SK-N-SH treated with all-trans-retinoic acid at 6 μM for 48 hours (cell line): ENCODE measurements around the gene PTBP3.
"Not testable (repeated sequence)": the region's sequence is repeated elsewhere in the genome, so short reads cannot be mapped to it uniquely, and the experiment has no call there.

Experiments used
- ATAC-seq: fragments of 200-7000 bp; cut with Tn5 transposase; 3 replicates; pipeline ENCODE4 v1.9.1; 2020; ENCODE audit warnings: mild to moderate bottlenecking, moderate library complexity
- ARNTL ChIP-seq: fragments of 450-650 bp; formaldehyde crosslinking; IDR thresholded peaks from 2 replicates; pipeline ENCODE4 v1.5.0; 2020; ENCODE audit warnings: low read depth, mild to moderate bottlenecking, moderate library complexity, borderline replicate concordance
- BACH2 ChIP-seq: fragments of 250-450 bp; sonication (Bioruptor Pico); IDR thresholded peaks from 2 replicates; pipeline ENCODE4 v1.9.0; 2021; ENCODE audit warnings: mild to moderate bottlenecking, borderline replicate concordance
- CSDC2 ChIP-seq: fragments of 250-450 bp; sonication (Bioruptor Pico); IDR thresholded peaks from 2 replicates; pipeline ENCODE4 v1.5.0; 2020; ENCODE audit warnings: mild to moderate bottlenecking, moderate library complexity
- ESRRG ChIP-seq: fragments of 250-450 bp; sonication (Bioruptor Pico); IDR thresholded peaks from 2 replicates; pipeline ENCODE4 v1.6.1; 2021; ENCODE audit warnings: mild to moderate bottlenecking
- GLIS3 ChIP-seq: fragments of 250-450 bp; sonication (Bioruptor Pico); IDR thresholded peaks from 2 replicates; pipeline ENCODE4 v1.5.0; 2020; ENCODE audit warnings: mild to moderate bottlenecking, moderate library complexity
- ISL1 ChIP-seq: fragments of 250-450 bp; sonication (Bioruptor Pico); IDR thresholded peaks from 2 replicates; pipeline ENCODE4 v2.1.2; 2022; ENCODE audit warnings: mild to moderate bottlenecking, moderate library complexity
- OSR1 ChIP-seq: fragments of 250-450 bp; sonication (Bioruptor Pico); IDR thresholded peaks from 2 replicates; pipeline ENCODE4 v1.8.0; 2022; ENCODE audit warnings: moderate library complexity, mild to moderate bottlenecking, inconsistent platforms
- PPARA ChIP-seq: fragments of 250-450 bp; sonication (Bioruptor Pico); IDR thresholded peaks from 2 replicates; pipeline ENCODE4 v1.5.0; 2020; ENCODE audit warnings: mild to moderate bottlenecking, borderline replicate concordance
- RARB ChIP-seq: fragments of 250-450 bp; sonication (Bioruptor Pico); IDR thresholded peaks from 2 replicates; pipeline ENCODE4 v1.8.0; 2021; ENCODE audit warnings: mild to moderate bottlenecking, moderate library complexity
- SNAI2 ChIP-seq: fragments of 250-450 bp; sonication (Bioruptor Pico); IDR thresholded peaks from 2 replicates; pipeline ENCODE4 v1.5.0; 2020; ENCODE audit warnings: mild to moderate bottlenecking, moderate library complexity
- TCF4 ChIP-seq: fragments of 250-450 bp; sonication (Bioruptor Pico); IDR thresholded peaks from 2 replicates; pipeline ENCODE4 v1.8.0; 2021; ENCODE audit warnings: mild to moderate bottlenecking, moderate library complexity, borderline replicate concordance
- TOX ChIP-seq: fragments of 250-450 bp; sonication (Bioruptor Pico); IDR thresholded peaks from 2 replicates; pipeline ENCODE4 v1.8.0; 2021; ENCODE audit warnings: mild to moderate bottlenecking, moderate library complexity, borderline replicate concordance
- ZC3H10 ChIP-seq: fragments of 250-450 bp; sonication (Bioruptor Pico); IDR thresholded peaks from 2 replicates; pipeline ENCODE4 v1.5.1; 2021; ENCODE audit warnings: mild to moderate bottlenecking, moderate library complexity
- ZFP30 ChIP-seq: fragments of 450-650 bp; formaldehyde crosslinking; IDR thresholded peaks from 2 replicates; pipeline ENCODE4 v1.5.0; 2022; ENCODE audit warnings: mild to moderate bottlenecking, moderate library complexity
- ZNF565 ChIP-seq: fragments of 450-650 bp; formaldehyde crosslinking; conservative IDR thresholded peaks from 2 replicates; pipeline ENCODE4 v1.5.0; 2020; ENCODE audit warnings: low read depth, mild to moderate bottlenecking, moderate library complexity
- ZNF70 ChIP-seq: fragments of 450-650 bp; formaldehyde crosslinking; IDR thresholded peaks from 2 replicates; pipeline ENCODE4 v1.5.0; 2020; ENCODE audit warnings: mild to moderate bottlenecking, moderate library complexity
- ZNF8 ChIP-seq: fragments of 450-650 bp; formaldehyde crosslinking; IDR thresholded peaks from 2 replicates; pipeline ENCODE4 v1.5.0; 2020; ENCODE audit warnings: mild to moderate bottlenecking, moderate library complexity
- TF ChIP-seq, protein P1 (sequence below): fragments of 250-450 bp; sonication (Bioruptor Pico); IDR thresholded peaks from 2 replicates; pipeline ENCODE4 v1.8.0; 2020; ENCODE audit warnings: mild to moderate bottlenecking, moderate library complexity, borderline replicate concordance
- TF ChIP-seq, protein P2 (sequence below): fragments of 250-450 bp; sonication (Bioruptor Pico); IDR thresholded peaks from 2 replicates; pipeline ENCODE4 v1.5.1; 2021; ENCODE audit warnings: mild to moderate bottlenecking, moderate library complexity
- TF ChIP-seq, protein P3 (sequence below): fragments of 250-450 bp; sonication (Bioruptor Pico); IDR thresholded peaks from 2 replicates; pipeline ENCODE4 v1.5.0; 2020; ENCODE audit warnings: mild to moderate bottlenecking, moderate library complexity
- TF ChIP-seq, protein P4 (sequence below): fragments of 250-450 bp; sonication (Bioruptor Pico); IDR thresholded peaks from 2 replicates; pipeline ENCODE4 v1.5.1; 2020; ENCODE audit warnings: low read depth, mild to moderate bottlenecking, moderate library complexity

The PTBP3 gene

DNA sequence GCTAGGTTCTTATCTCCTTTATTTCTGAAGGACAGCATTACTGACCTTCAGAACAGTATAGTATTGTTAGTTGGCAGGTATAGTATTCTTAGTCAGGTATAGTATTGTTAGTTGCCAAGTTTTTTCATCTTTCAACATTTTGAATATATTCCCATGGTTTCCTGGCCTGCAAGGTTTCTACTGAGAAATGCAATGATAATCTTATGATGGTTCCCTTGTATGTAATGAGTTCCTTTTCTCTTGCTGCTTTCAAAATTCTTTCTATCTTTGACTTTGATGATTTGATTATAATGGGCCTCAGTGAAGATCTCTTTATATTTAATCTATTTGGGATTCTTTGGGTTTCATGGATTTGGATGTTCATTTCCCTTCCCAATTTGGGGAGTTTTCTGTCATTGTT lies 34.0 kb upstream of the PTBP3 start:
- no peak for ATAC-seq
- TF ChIP-seq ZNF8 (CRISPR knock-in tag): no peak
- TF ChIP-seq, protein P1, sequence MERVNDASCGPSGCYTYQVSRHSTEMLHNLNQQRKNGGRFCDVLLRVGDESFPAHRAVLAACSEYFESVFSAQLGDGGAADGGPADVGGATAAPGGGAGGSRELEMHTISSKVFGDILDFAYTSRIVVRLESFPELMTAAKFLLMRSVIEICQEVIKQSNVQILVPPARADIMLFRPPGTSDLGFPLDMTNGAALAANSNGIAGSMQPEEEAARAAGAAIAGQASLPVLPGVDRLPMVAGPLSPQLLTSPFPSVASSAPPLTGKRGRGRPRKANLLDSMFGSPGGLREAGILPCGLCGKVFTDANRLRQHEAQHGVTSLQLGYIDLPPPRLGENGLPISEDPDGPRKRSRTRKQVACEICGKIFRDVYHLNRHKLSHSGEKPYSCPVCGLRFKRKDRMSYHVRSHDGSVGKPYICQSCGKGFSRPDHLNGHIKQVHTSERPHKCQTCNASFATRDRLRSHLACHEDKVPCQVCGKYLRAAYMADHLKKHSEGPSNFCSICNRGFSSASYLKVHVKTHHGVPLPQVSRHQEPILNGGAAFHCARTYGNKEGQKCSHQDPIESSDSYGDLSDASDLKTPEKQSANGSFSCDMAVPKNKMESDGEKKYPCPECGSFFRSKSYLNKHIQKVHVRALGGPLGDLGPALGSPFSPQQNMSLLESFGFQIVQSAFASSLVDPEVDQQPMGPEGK (CRISPR knock-in tag): no peak
- no peak for TF ChIP-seq ZNF70 (CRISPR knock-in tag)
- no peak for TF ChIP-seq ZFP30 (CRISPR knock-in tag)
- TF ChIP-seq OSR1 (CRISPR knock-in tag): no peak
- TF ChIP-seq ESRRG (CRISPR knock-in tag): no peak
- TF ChIP-seq ZC3H10 (CRISPR knock-in tag): no peak
- no peak for TF ChIP-seq CSDC2 (CRISPR knock-in tag)
- TF ChIP-seq BACH2 (CRISPR knock-in tag): no peak
- TF ChIP-seq GLIS3 (CRISPR knock-in tag): no peak
- TF ChIP-seq ISL1: no peak
- TF ChIP-seq ARNTL (CRISPR knock-in tag): no peak
- no peak for TF ChIP-seq PPARA (CRISPR knock-in tag)
- no peak for TF ChIP-seq TOX (CRISPR knock-in tag)
- TF ChIP-seq SNAI2 (CRISPR knock-in tag): no peak
- no peak for TF ChIP-seq TCF4 (CRISPR knock-in tag)
- TF ChIP-seq ZNF565 (CRISPR knock-in tag): no peak

DNA sequence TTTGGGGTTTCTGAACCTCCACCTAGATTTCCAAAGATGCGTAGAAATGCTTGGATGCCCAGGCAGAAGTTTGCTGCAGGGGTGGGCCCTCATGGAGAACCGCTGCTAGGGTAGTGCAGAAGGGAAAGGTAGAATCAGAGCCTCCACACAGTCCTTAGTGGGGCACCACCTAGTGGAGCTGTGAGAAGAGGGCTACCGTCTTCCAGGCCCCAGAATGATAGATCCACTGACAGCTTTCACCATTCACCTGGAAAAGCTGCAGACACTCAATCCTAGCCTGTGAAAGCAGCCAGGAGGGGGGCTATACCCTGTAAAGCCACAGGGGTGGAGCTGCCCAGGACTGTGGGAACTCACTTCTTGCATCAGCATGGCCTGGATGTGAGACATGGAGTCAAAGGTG lies 33.2 kb upstream of the PTBP3 start:
- TF ChIP-seq, protein P1 (CRISPR knock-in tag): no peak
- TF ChIP-seq, protein P2, sequence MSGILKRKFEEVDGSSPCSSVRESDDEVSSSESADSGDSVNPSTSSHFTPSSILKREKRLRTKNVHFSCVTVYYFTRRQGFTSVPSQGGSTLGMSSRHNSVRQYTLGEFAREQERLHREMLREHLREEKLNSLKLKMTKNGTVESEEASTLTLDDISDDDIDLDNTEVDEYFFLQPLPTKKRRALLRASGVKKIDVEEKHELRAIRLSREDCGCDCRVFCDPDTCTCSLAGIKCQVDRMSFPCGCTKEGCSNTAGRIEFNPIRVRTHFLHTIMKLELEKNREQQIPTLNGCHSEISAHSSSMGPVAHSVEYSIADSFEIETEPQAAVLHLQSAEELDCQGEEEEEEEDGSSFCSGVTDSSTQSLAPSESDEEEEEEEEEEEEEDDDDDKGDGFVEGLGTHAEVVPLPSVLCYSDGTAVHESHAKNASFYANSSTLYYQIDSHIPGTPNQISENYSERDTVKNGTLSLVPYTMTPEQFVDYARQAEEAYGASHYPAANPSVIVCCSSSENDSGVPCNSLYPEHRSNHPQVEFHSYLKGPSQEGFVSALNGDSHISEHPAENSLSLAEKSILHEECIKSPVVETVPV (CRISPR knock-in tag): no peak
- no peak for ATAC-seq

DNA sequence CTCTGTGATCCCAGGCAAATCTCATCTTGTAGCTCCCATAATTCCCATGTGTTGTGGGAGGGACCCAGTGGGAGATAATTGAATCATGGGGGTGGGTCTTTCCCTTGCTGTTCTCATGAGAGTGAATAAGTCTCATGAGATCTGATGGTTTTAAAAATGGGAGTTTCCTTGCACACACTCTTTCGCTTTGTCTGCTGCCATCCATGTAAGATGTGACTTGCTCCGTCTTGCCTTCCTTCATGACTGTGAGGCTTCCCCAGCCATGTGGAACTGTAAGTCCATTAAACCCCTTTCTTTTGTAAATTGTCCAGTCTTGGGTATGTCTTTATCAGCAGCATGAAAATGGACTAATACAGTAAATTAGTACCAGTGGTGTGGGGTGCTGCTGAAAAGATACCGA lies 31.8 kb upstream of the PTBP3 start:
- ATAC-seq: not testable (repeated sequence)

DNA sequence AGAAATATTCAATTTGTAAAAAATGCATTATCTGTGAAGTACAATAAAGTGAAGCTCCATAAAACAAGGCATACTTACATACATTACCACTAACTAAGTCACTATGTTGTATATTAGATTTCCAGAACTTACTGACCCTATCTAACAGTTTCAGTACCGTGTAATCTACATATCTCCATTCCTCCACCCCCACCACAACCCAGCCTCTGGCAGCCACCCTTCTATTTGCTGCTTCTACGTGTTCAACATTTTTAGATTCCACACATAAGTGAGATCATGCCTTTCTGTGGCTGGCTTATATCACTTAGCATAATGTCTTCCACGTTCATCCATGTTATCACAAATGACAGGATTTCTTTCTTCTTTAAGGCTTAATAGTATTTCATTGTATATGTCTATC lies 31.3 kb upstream of the PTBP3 start:
- ATAC-seq: no peak
- TF ChIP-seq TOX (CRISPR knock-in tag) (no peak), ZC3H10 (CRISPR knock-in tag) (no peak), ARNTL (CRISPR knock-in tag) (no peak), CSDC2 (CRISPR knock-in tag) (no peak)
- TF ChIP-seq, protein P3, sequence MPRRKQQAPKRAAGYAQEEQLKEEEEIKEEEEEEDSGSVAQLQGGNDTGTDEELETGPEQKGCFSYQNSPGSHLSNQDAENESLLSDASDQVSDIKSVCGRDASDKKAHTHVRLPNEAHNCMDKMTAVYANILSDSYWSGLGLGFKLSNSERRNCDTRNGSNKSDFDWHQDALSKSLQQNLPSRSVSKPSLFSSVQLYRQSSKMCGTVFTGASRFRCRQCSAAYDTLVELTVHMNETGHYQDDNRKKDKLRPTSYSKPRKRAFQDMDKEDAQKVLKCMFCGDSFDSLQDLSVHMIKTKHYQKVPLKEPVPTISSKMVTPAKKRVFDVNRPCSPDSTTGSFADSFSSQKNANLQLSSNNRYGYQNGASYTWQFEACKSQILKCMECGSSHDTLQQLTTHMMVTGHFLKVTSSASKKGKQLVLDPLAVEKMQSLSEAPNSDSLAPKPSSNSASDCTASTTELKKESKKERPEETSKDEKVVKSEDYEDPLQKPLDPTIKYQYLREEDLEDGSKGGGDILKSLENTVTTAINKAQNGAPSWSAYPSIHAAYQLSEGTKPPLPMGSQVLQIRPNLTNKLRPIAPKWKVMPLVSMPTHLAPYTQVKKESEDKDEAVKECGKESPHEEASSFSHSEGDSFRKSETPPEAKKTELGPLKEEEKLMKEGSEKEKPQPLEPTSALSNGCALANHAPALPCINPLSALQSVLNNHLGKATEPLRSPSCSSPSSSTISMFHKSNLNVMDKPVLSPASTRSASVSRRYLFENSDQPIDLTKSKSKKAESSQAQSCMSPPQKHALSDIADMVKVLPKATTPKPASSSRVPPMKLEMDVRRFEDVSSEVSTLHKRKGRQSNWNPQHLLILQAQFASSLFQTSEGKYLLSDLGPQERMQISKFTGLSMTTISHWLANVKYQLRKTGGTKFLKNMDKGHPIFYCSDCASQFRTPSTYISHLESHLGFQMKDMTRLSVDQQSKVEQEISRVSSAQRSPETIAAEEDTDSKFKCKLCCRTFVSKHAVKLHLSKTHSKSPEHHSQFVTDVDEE (CRISPR knock-in tag): no peak

DNA sequence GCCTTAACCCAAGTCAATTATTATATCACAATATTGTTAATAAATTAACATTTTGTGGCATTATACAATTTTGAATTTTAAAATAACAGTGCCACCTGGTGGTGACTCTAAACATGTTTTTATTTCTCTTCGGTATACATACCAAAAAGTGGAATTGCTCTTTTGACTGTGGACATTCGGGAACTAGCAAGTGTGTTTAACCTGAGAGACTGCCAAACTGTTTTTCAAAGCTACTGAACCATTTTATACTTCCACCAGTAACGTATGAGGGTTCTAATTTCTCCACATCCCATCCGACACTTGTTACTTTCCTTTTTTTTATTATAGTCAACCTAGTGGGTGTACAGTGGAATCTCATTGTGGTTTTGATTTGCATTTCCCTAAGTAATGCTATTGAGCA lies 28.2 kb upstream of the PTBP3 start:
- ATAC-seq: peak; percentile 75
- TF ChIP-seq ZFP30 (CRISPR knock-in tag) (no peak), RARB (CRISPR knock-in tag) (no peak), CSDC2 (CRISPR knock-in tag) (no peak), ZC3H10 (CRISPR knock-in tag) (no peak), ZNF565 (CRISPR knock-in tag) (no peak)
- TF ChIP-seq, protein P3 (CRISPR knock-in tag): no peak
- TF ChIP-seq, protein P1 (CRISPR knock-in tag): no peak
- TF ChIP-seq, protein P4, sequence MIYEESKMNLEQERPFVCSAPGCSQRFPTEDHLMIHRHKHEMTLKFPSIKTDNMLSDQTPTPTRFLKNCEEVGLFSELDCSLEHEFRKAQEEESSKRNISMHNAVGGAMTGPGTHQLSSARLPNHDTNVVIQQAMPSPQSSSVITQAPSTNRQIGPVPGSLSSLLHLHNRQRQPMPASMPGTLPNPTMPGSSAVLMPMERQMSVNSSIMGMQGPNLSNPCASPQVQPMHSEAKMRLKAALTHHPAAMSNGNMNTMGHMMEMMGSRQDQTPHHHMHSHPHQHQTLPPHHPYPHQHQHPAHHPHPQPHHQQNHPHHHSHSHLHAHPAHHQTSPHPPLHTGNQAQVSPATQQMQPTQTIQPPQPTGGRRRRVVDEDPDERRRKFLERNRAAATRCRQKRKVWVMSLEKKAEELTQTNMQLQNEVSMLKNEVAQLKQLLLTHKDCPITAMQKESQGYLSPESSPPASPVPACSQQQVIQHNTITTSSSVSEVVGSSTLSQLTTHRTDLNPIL: no peak
